CD4-positive, alpha-beta T cell (primary cell): ENCODE data around the gene PDE4B. TPM values are rescaled to one million over a fixed set of nuclear protein-coding genes. Genes with fewer than 3 reads are reported as not detected.

Experiments
- ATAC-seq: fragments of 200-7000 bp; cut with Tn5 transposase; one replicate; pipeline ENCODE4 v1.10.0; 2022; ENCODE audit warnings: mild to moderate bottlenecking; ENCODE audit not compliant: poor library complexity
- CTCF ChIA-PET: fragments of 350-600 bp; sonication (Branson Sonifier 250); formaldehyde crosslinking; loops from one replicate; lab custom pipeline; 2021; ENCODE audit warnings: antibody characterized with exemption, inconsistent platforms; lab: Charles Lee
- POLR2A ChIA-PET: fragments of 350-600 bp; sonication (Branson Sonifier 250); formaldehyde crosslinking; loops from one replicate; lab custom pipeline; 2021; ENCODE audit warnings: antibody characterized with exemption, inconsistent platforms; lab: Charles Lee
- DNase-seq, 14 experiments: peaks; one replicate each; pipeline ENCODE4 v3.0.0-alpha.2; 2013 to 2020; ENCODE audit warnings: mixed read lengths in 2 of 14
- H3K27ac ChIP-seq, 2 donors: one replicate each; pipeline versions ENCODE4 v1.5.1 to v1.7.0; 2013; ENCODE audit warnings: low read length in 2 of 2, low read depth in 1 of 2, mild to moderate bottlenecking in 1 of 2
- H3K27me3 ChIP-seq, 2 experiments: 1 replicate in 1 of 2; 2 replicates in 1 of 2; pipeline versions ENCODE4 v1.6.1 to v1.7.0; 2013; ENCODE audit warnings: low read length in 2 of 2, control low read depth in 1 of 2, mild to moderate bottlenecking in 1 of 2, moderate library complexity in 1 of 2; ENCODE audit not compliant: insufficient read depth in 2 of 2, control insufficient read depth in 1 of 2
- H3K36me3 ChIP-seq: one replicate; pipeline ENCODE4 v1.6.1; 2013; ENCODE audit warnings: low read length, control low read depth; ENCODE audit not compliant: insufficient read depth
- H3K4me1 ChIP-seq: one replicate; pipeline ENCODE4 v1.6.1; 2013; ENCODE audit warnings: low read length, control low read depth; ENCODE audit not compliant: insufficient read depth
- H3K4me3 ChIP-seq: one replicate; pipeline ENCODE4 v1.5.1; 2013; ENCODE audit warnings: mild to moderate bottlenecking, low read length, moderate library complexity
- H3K9me3 ChIP-seq, 2 experiments: 1 replicate in 1 of 2; 2 replicates in 1 of 2; pipeline versions ENCODE4 v1.6.1 to v1.7.0; 2013; ENCODE audit warnings: low read length in 2 of 2, mild to moderate bottlenecking in 2 of 2, control low read depth in 1 of 2, moderate library complexity in 1 of 2; ENCODE audit not compliant: control insufficient read depth in 1 of 2, insufficient read depth in 1 of 2
- H3K27ac Mint-ChIP-seq: one replicate; pipeline ENCODE4 v1.8.0; 2020; ENCODE audit warnings: mixed read lengths
- H3K27me3 Mint-ChIP-seq: one replicate; pipeline ENCODE4 v1.8.0; 2021; ENCODE audit warnings: mixed read lengths
- H3K36me3 Mint-ChIP-seq: one replicate; pipeline ENCODE4 v1.8.0; 2021; ENCODE audit warnings: low read depth, mixed read lengths
- H3K4me1 Mint-ChIP-seq: one replicate; pipeline ENCODE4 v1.8.0; 2021; ENCODE audit warnings: low read depth, mixed read lengths
- H3K4me3 Mint-ChIP-seq: one replicate; pipeline ENCODE4 v1.8.0; 2020; ENCODE audit warnings: mild to moderate bottlenecking, mixed read lengths
- H3K9me3 Mint-ChIP-seq: one replicate; pipeline ENCODE4 v1.8.0; 2020; ENCODE audit warnings: mixed read lengths
- intact Hi-C, 2 experiments: fragments of 100-400 bp; cut with DNase I in 1 of 2; cut with micrococcal nuclease in 1 of 2; formaldehyde crosslinking; loops; one replicate each; pipeline versions ENCODE4 v1.15.1 to v1.9.0; 2023 to 2025; cut with DNase I, micrococcal nuclease
- total RNA-seq, 174 experiments: library from RNA in 2 of 174; stranded (reverse) in 2 of 174; gene quantifications; one replicate each; pipeline ENCODE4 v1.2.3 and lab custom pipeline; 2021 to 2026
- TF ChIP-seq, protein P1 (sequence below): fragments of 200-600 bp; IDR thresholded peaks from one replicate; pipeline ENCODE4 v1.8.0; 2022; ENCODE audit warnings: antibody characterized with exemption, mild to moderate bottlenecking

The PDE4B gene
- total RNA-seq, 2 experiments from 2014 or later: 155 to 159 TPM

DNA sequence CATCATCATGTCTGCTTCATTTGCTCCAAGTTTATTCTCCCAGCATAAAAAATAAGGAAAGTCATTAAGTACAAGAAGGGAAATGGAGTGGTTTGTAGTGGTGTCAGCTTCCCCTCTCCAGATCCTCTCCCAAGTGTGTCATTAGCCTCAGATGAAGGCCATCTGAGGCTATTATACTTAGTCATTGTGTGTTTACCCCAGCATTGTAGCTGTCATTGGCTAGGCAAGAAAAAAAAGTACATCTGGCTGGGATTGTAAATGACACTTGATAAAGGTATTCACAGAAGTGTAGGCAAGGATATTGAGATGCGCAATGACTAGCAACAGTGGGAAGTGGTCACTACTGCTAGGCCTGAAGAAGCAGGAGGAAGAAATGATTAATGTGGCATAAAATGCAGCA is 424.3 kb downstream of the PDE4B start:
- Mint-ChIP-seq H3K36me3 (no peaks in the 10 kb centered on the region), H3K4me1 (peaks cover 10% of the 10 kb centered on the region), H3K4me3 (no peak overlapping the region), H3K27ac (no peak overlapping the region), H3K27me3 (no peaks in the 10 kb centered on the region), H3K9me3 (no peaks in the 10 kb centered on the region)
- DNase-seq: no peak
- Histone ChIP-seq H3K9me3 (no peaks in the 10 kb centered on the region), H3K27ac (no peak overlapping the region), H3K4me1 (peaks cover 4% of the 10 kb centered on the region), H3K4me3 (no peak overlapping the region), H3K36me3 (no peaks in the 10 kb centered on the region), H3K27me3 (no peaks in the 10 kb centered on the region)
- ChIA-PET POLR2A (no interaction called here), CTCF (no interaction called here)
- intact Hi-C loops: no loop called here
- TF ChIP-seq, protein P1, sequence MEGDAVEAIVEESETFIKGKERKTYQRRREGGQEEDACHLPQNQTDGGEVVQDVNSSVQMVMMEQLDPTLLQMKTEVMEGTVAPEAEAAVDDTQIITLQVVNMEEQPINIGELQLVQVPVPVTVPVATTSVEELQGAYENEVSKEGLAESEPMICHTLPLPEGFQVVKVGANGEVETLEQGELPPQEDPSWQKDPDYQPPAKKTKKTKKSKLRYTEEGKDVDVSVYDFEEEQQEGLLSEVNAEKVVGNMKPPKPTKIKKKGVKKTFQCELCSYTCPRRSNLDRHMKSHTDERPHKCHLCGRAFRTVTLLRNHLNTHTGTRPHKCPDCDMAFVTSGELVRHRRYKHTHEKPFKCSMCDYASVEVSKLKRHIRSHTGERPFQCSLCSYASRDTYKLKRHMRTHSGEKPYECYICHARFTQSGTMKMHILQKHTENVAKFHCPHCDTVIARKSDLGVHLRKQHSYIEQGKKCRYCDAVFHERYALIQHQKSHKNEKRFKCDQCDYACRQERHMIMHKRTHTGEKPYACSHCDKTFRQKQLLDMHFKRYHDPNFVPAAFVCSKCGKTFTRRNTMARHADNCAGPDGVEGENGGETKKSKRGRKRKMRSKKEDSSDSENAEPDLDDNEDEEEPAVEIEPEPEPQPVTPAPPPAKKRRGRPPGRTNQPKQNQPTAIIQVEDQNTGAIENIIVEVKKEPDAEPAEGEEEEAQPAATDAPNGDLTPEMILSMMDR: no peak
- no peak for ATAC-seq

DNA sequence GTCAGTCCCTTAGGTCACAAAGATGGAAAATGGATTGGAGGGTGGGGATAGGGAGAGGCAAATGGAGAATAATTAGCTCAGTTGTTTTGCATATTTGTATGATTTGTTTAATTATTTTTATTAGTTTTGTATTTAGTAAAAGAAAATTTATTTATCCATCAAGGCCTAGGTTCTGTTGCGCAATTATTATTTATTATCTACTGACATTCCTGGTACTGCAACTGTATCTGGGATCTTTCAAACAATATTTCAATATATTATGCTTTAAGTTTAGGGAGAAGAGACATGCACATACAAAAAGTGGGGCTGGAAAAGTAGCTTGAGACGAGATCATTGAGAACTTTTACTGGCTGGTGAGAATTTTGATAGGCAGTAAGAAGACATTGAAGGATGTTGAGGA is 424.9 kb downstream of the PDE4B start:
- H3K27ac Mint-ChIP-seq: no peak overlapping the region
- H3K36me3 Mint-ChIP-seq: no peaks in the 10 kb centered on the region
- no peak overlapping the region for H3K4me3 Mint-ChIP-seq
- Histone ChIP-seq H3K27me3 (no peaks in the 10 kb centered on the region), H3K4me1 (peaks cover 4% of the 10 kb centered on the region), H3K27ac (no peak overlapping the region), H3K9me3 (no peaks in the 10 kb centered on the region), H3K36me3 (no peaks in the 10 kb centered on the region), H3K4me3 (no peak overlapping the region)
- ChIA-PET POLR2A (no interaction called here), CTCF (no interaction called here)
- TF ChIP-seq, protein P1: no peak
- H3K27me3 Mint-ChIP-seq: no peaks in the 10 kb centered on the region
- no peak for ATAC-seq
- intact Hi-C loops: no loop called here
- H3K4me1 Mint-ChIP-seq: peaks cover 10% of the 10 kb centered on the region
- no peak for DNase-seq
- H3K9me3 Mint-ChIP-seq: no peaks in the 10 kb centered on the region

DNA sequence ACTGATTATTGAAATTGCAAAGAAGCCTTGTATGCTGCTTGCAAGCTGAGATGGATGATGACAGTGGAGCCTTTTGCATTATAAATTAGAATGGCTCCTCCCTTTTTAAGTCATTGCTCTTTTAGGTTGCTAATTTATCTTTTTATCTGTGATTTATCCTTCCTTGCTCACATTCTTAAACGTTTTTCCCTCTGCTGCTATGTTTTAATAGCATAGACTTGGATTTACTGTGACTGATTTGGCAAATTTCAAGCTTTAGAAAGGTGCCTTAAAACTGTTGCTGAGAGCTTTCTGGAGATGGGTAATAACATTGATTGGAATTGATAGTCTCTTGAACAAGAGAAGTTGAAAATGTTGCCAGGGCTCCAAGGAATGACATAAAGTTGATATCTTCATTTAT is 427.8 kb downstream of the PDE4B start:
- Histone ChIP-seq H3K36me3 (no peaks in the 10 kb centered on the region), H3K4me1 (no peaks in the 10 kb centered on the region), H3K4me3 (no peak overlapping the region), H3K9me3 (no peaks in the 10 kb centered on the region), H3K27me3 (no peaks in the 10 kb centered on the region), H3K27ac (no peak overlapping the region)
- no peak overlapping the region for H3K4me3 Mint-ChIP-seq
- peaks cover 8% of the 10 kb centered on the region for H3K27me3 Mint-ChIP-seq
- TF ChIP-seq, protein P1: no peak
- no peaks in the 10 kb centered on the region for H3K9me3 Mint-ChIP-seq
- ChIA-PET CTCF (interaction anchor here (1.4 kb wide), 1 partner anchor 22 kb away, joined by 3 read pairs; no protein-coding TSS in a partner anchor), POLR2A (no interaction called here)
- no peaks in the 10 kb centered on the region for H3K36me3 Mint-ChIP-seq
- no peaks in the 10 kb centered on the region for H3K4me1 Mint-ChIP-seq
- intact Hi-C loops: no loop called here
- DNase-seq (no peak), ATAC-seq (no peak)
- no peak overlapping the region for H3K27ac Mint-ChIP-seq
